Fibroblast of lung (primary cell): Measurements from ENCODE around the gene TRPV2.

Experiments used
- EZH2 ChIP-seq: IDR thresholded peaks from 2 replicates; pipeline ENCODE4 v1.5.1; 2012; ENCODE audit warnings: low read length, control low read depth, mild to moderate bottlenecking; ENCODE audit errors: missing control alignments
- TF ChIP-seq, protein P1 (sequence below), 2 donors: IDR thresholded peaks in 1 of 2; conservative IDR thresholded peaks in 1 of 2; 1 replicate in 1 of 2; 2 replicates in 1 of 2; pipeline ENCODE4 v1.5.1; 2011 to 2012; ENCODE audit warnings: low read length in 2 of 2, control low read depth in 1 of 2, inconsistent platforms in 1 of 2, low read depth in 1 of 2, mild to moderate bottlenecking in 1 of 2

GRCh38 chr17:16383216-16383615 is 32.2 kb upstream of the TRPV2 start:
- TF ChIP-seq, protein P1, sequence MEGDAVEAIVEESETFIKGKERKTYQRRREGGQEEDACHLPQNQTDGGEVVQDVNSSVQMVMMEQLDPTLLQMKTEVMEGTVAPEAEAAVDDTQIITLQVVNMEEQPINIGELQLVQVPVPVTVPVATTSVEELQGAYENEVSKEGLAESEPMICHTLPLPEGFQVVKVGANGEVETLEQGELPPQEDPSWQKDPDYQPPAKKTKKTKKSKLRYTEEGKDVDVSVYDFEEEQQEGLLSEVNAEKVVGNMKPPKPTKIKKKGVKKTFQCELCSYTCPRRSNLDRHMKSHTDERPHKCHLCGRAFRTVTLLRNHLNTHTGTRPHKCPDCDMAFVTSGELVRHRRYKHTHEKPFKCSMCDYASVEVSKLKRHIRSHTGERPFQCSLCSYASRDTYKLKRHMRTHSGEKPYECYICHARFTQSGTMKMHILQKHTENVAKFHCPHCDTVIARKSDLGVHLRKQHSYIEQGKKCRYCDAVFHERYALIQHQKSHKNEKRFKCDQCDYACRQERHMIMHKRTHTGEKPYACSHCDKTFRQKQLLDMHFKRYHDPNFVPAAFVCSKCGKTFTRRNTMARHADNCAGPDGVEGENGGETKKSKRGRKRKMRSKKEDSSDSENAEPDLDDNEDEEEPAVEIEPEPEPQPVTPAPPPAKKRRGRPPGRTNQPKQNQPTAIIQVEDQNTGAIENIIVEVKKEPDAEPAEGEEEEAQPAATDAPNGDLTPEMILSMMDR (conservative IDR thresholded peaks at IDR 0.05 in 1 of 2, IDR thresholded peaks at IDR 0.05 in 1 of 2; ENCODE audit: low read depth in 1 of 2, low read length in 2 of 2) = no peak
- TF ChIP-seq EZH2 = no peak
